ENCODE results near the gene FNIP1. TPM values are rescaled to one million over a fixed set of nuclear protein-coding genes. Genes with fewer than 3 reads are reported as not detected.

The FNIP1 gene
- total RNA-seq, 1 donor from 2014 or later: 28.5 TPM

DNA sequence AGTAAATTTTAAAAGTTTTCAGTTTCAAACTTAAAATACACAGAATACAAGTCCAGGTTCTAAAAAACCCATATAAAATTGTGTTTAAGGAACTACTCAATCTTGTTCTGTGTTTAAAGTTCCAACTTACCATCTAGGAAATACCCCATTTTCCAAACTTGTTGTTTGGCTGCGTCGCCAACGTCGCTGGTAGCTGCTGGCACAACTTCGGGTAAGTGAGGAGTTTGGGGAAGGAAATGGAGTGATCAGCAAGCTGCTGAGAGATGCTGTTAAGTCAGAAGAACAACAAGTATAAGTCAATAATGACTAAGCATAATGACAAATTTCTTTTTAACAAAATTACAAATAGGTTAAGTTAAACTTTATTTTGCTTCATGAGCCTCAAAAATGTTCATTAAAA, 90.5 kb downstream of the FNIP1 start:
- peaks cover 37% of the 10 kb centered on the region for H3K36me3 ChIP-seq (ENCODE audit: insufficient read depth, low read length)
- H3K9me3 Mint-ChIP-seq (ENCODE audit: unreplicated experiment): no peaks in the 10 kb centered on the region
- no peak for DNase-seq (ENCODE audit: low read depth)

DNA sequence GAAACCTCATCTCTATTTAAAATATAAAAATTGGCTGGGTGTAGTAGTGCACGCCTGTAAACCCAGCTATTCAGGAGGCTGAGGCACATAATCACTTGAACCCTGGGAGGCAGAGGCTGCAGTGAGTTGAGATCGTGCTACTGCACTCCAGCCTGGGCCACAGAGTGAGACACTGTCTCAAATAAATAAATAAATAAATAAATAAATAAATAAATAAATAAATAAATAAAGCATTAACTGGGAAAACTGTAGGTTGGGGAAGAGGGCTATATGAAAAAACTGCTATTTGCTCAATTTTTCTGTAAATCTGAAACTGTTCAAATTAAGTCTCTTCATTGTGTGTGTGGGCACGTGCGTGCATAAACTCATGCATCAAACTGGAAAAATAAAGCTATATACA, 101.9 kb downstream of the FNIP1 start:
- TF ChIP-seq, protein P1, sequence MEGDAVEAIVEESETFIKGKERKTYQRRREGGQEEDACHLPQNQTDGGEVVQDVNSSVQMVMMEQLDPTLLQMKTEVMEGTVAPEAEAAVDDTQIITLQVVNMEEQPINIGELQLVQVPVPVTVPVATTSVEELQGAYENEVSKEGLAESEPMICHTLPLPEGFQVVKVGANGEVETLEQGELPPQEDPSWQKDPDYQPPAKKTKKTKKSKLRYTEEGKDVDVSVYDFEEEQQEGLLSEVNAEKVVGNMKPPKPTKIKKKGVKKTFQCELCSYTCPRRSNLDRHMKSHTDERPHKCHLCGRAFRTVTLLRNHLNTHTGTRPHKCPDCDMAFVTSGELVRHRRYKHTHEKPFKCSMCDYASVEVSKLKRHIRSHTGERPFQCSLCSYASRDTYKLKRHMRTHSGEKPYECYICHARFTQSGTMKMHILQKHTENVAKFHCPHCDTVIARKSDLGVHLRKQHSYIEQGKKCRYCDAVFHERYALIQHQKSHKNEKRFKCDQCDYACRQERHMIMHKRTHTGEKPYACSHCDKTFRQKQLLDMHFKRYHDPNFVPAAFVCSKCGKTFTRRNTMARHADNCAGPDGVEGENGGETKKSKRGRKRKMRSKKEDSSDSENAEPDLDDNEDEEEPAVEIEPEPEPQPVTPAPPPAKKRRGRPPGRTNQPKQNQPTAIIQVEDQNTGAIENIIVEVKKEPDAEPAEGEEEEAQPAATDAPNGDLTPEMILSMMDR (IDR thresholded peaks at IDR 0.05; ENCODE audit: insufficient read depth, low read depth, low read length): no peak
- TF ChIP-seq EZH2 (IDR thresholded peaks at IDR 0.05; ENCODE audit: insufficient read depth, low read length): no peak
- Mint-ChIP-seq H3K9me3 (ENCODE audit: unreplicated experiment) (no peaks in the 10 kb centered on the region), H3K27ac (ENCODE audit: unreplicated experiment) (no peak overlapping the region), H3K27me3 (ENCODE audit: low read depth, unreplicated experiment) (no peaks in the 10 kb centered on the region), H3K36me3 (ENCODE audit: low read depth, unreplicated experiment) (peaks cover 12% of the 10 kb centered on the region), H3K4me1 (ENCODE audit: low read depth, unreplicated experiment) (no peaks in the 10 kb centered on the region), H3K4me3 (ENCODE audit: unreplicated experiment) (no peak overlapping the region)
- Histone ChIP-seq H3K79me2 (ENCODE audit: insufficient read depth, low read length) (no peaks in the 10 kb centered on the region), H3K4me2 (ENCODE audit: low read length) (no peak overlapping the region), H3K9ac (ENCODE audit: low read length) (no peak overlapping the region), H3K4me3 (ENCODE audit: insufficient read depth, low read depth, low read length) (no peak overlapping the region), H3K36me3 (ENCODE audit: insufficient read depth, low read length) (peaks cover 8% of the 10 kb centered on the region), H3K9me3 (ENCODE audit: insufficient read depth, low read depth, low read length) (no peaks in the 10 kb centered on the region), H3K27ac (ENCODE audit: low read depth, low read length) (no peak overlapping the region), H2AFZ (ENCODE audit: low read depth, low read length) (no peak overlapping the region), H3K4me1 (ENCODE audit: insufficient read depth, low read length) (no peaks in the 10 kb centered on the region), H3K27me3 (ENCODE audit: insufficient read depth, low read length) (no peaks in the 10 kb centered on the region), H4K20me1 (ENCODE audit: insufficient read depth, low read length) (peaks cover 4% of the 10 kb centered on the region)
- no peak for FAIRE-seq
- DNase-seq (ENCODE audit: low read depth): no peak

More for the DNA sequence above, 90.5 kb downstream of the FNIP1 start:
- Mint-ChIP-seq H3K4me1 (ENCODE audit: low read depth, unreplicated experiment) (no peaks in the 10 kb centered on the region), H3K27me3 (ENCODE audit: low read depth, unreplicated experiment) (no peaks in the 10 kb centered on the region), H3K4me3 (ENCODE audit: unreplicated experiment) (no peak overlapping the region), H3K36me3 (ENCODE audit: low read depth, unreplicated experiment) (peaks cover 5% of the 10 kb centered on the region), H3K27ac (ENCODE audit: unreplicated experiment) (no peak overlapping the region)
- Histone ChIP-seq H3K9ac (ENCODE audit: low read length) (no peak overlapping the region), H3K9me3 (ENCODE audit: insufficient read depth, low read depth, low read length) (no peaks in the 10 kb centered on the region), H3K27ac (ENCODE audit: low read depth, low read length) (no peak overlapping the region), H3K4me1 (ENCODE audit: insufficient read depth, low read length) (no peaks in the 10 kb centered on the region), H3K79me2 (ENCODE audit: insufficient read depth, low read length) (no peaks in the 10 kb centered on the region), H4K20me1 (ENCODE audit: insufficient read depth, low read length) (peaks cover 4% of the 10 kb centered on the region), H3K27me3 (ENCODE audit: insufficient read depth, low read length) (no peaks in the 10 kb centered on the region), H3K4me2 (ENCODE audit: low read length) (no peak overlapping the region), H2AFZ (ENCODE audit: low read depth, low read length) (no peak overlapping the region), H3K4me3 (ENCODE audit: insufficient read depth, low read depth, low read length) (no peak overlapping the region)
- TF ChIP-seq, protein P1 (IDR thresholded peaks at IDR 0.05; ENCODE audit: insufficient read depth, low read depth, low read length): no peak
- TF ChIP-seq EZH2 (IDR thresholded peaks at IDR 0.05; ENCODE audit: insufficient read depth, low read length): no peak
- FAIRE-seq: no peak

DNA sequence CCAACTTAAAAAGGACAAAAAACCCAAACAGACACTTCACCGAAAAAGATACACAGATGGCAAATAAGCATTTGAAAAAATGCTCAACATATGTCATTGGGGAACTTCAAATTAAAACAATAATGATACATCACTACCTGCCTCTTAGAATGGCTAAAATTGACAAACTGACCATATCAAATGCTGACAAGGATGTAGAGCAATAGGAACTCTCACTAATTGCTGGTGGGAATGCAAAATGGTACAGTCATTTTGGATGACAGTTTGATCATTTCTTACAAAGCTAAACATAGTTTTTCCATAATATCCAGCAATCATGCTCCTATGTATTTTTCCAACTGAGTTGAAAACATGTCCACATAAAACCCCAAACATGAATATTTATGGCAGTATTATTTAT, 102.9 kb downstream of the FNIP1 start:
- H3K79me2 ChIP-seq (ENCODE audit: insufficient read depth, low read length): no peaks in the 10 kb centered on the region
- H3K27ac Mint-ChIP-seq (ENCODE audit: unreplicated experiment): no peak overlapping the region

More for the DNA sequence above, 102.9 kb downstream of the FNIP1 start:
- no peak overlapping the region for H3K27ac ChIP-seq (ENCODE audit: low read depth, low read length)
- H4K20me1 ChIP-seq (ENCODE audit: insufficient read depth, low read length): peaks cover 4% of the 10 kb centered on the region
- no peaks in the 10 kb centered on the region for H3K4me1 ChIP-seq (ENCODE audit: insufficient read depth, low read length)
- Mint-ChIP-seq H3K27me3 (ENCODE audit: low read depth, unreplicated experiment) (no peaks in the 10 kb centered on the region), H3K4me3 (ENCODE audit: unreplicated experiment) (no peak overlapping the region), H3K4me1 (ENCODE audit: low read depth, unreplicated experiment) (no peaks in the 10 kb centered on the region), H3K9me3 (ENCODE audit: unreplicated experiment) (no peaks in the 10 kb centered on the region), H3K36me3 (ENCODE audit: low read depth, unreplicated experiment) (peaks cover 14% of the 10 kb centered on the region)
- no peaks in the 10 kb centered on the region for H3K9me3 ChIP-seq (ENCODE audit: insufficient read depth, low read depth, low read length)
- TF ChIP-seq, protein P1 (IDR thresholded peaks at IDR 0.05; ENCODE audit: insufficient read depth, low read depth, low read length): no peak
- no peak for TF ChIP-seq EZH2 (IDR thresholded peaks at IDR 0.05; ENCODE audit: insufficient read depth, low read length)
- H3K4me3 ChIP-seq (ENCODE audit: insufficient read depth, low read depth, low read length): no peak overlapping the region
- DNase-seq (ENCODE audit: low read depth) (no peak), FAIRE-seq (no peak)
- H3K27me3 ChIP-seq (ENCODE audit: insufficient read depth, low read length): no peaks in the 10 kb centered on the region
- no peak overlapping the region for H3K9ac ChIP-seq (ENCODE audit: low read length)
- H2AFZ ChIP-seq (ENCODE audit: low read depth, low read length): no peak overlapping the region
- peaks cover 7% of the 10 kb centered on the region for H3K36me3 ChIP-seq (ENCODE audit: insufficient read depth, low read length)
- H3K4me2 ChIP-seq (ENCODE audit: low read length): no peak overlapping the region

Data from astrocyte (in vitro differentiated cells and primary cell).